Tibial nerve (tissue), 3 donors: Measurements from ENCODE around the gene SMPD1.

ENCODE experiments used
- POLR2A ChIP-seq, 2 donors: fragments of 450-650 bp; IDR thresholded peaks; one replicate each; pipeline ENCODE4 v1.6.1; 2017; ENCODE audit warnings: antibody characterized with exemption in 2 of 2, mild to moderate bottlenecking in 2 of 2, moderate library complexity in 2 of 2
- TF ChIP-seq, protein P1 (sequence below), 5 experiments: fragments of 200-600 bp in 3 of 5; fragments of 450-650 bp in 2 of 5; sonication (generic) in 3 of 5; IDR thresholded peaks; one replicate each; pipeline ENCODE4 v1.5.1; 2016 to 2019; ENCODE audit warnings: antibody characterized with exemption in 5 of 5, mild to moderate bottlenecking in 3 of 5, moderate library complexity in 2 of 5

DNA sequence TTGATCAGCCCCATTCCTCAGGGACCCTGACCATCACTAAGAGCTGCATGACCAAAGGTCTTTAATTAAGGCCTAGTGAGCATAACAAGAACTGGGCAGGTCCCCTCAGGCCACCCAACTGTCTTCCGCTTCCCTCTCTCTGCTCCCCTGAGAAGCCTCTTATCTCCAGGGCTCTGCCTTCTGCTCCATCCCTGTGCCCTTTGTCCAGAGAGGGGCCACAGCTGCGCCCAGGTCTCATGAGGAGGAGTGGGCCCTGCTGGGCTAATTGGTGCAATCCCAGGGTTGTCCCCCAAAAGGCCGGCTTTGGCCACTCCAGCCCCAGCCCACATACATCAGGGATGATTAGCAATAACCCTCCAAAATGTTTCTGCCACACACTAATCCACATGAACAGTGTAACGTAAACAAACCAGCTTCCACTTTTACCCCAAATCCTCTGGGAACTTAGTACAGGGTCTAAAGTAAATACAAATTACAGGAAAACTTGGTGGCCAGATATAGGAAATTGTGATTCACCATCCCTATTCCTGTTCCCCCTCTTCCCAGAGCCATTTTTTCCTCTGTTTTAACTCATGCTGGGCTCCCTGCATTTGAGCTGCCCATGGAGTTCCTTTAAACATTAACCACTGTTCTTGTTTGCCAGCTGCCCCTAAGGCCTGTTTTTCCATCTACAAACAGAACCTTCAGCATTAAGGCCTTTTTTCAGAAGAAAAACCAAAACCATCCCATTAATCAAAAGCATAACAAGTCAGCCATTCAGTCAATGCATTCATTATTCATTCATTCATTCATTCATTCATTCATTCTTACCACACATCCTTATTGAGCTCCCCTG, 35.4 kb upstream of the SMPD1 start:
- no peak for TF ChIP-seq POLR2A (IDR thresholded peaks at IDR 0.05)
- TF ChIP-seq, protein P1, sequence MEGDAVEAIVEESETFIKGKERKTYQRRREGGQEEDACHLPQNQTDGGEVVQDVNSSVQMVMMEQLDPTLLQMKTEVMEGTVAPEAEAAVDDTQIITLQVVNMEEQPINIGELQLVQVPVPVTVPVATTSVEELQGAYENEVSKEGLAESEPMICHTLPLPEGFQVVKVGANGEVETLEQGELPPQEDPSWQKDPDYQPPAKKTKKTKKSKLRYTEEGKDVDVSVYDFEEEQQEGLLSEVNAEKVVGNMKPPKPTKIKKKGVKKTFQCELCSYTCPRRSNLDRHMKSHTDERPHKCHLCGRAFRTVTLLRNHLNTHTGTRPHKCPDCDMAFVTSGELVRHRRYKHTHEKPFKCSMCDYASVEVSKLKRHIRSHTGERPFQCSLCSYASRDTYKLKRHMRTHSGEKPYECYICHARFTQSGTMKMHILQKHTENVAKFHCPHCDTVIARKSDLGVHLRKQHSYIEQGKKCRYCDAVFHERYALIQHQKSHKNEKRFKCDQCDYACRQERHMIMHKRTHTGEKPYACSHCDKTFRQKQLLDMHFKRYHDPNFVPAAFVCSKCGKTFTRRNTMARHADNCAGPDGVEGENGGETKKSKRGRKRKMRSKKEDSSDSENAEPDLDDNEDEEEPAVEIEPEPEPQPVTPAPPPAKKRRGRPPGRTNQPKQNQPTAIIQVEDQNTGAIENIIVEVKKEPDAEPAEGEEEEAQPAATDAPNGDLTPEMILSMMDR (IDR thresholded peaks at IDR 0.05) = no peak
